Hematopoietic multipotent progenitor cell treated with erythropoietin and hydrocortisone succinate and interleukin-3 and kit ligand, for 15 days (in vitro differentiated cells): ENCODE data around the gene RPS6KB1.
A peak's percentile ranks its signal among the peaks of the same experiment; 100 is the strongest.
"Not testable (repeated sequence)": the region's sequence is repeated elsewhere in the genome, so short reads cannot be mapped to it uniquely, and the experiment has no call there.

Source experiments
- DNase-seq: peaks from one replicate; pipeline ENCODE4 v3.0.0-alpha.2; 2015; ENCODE audit warnings: low spot score

RPS6KB1 gene

DNA sequence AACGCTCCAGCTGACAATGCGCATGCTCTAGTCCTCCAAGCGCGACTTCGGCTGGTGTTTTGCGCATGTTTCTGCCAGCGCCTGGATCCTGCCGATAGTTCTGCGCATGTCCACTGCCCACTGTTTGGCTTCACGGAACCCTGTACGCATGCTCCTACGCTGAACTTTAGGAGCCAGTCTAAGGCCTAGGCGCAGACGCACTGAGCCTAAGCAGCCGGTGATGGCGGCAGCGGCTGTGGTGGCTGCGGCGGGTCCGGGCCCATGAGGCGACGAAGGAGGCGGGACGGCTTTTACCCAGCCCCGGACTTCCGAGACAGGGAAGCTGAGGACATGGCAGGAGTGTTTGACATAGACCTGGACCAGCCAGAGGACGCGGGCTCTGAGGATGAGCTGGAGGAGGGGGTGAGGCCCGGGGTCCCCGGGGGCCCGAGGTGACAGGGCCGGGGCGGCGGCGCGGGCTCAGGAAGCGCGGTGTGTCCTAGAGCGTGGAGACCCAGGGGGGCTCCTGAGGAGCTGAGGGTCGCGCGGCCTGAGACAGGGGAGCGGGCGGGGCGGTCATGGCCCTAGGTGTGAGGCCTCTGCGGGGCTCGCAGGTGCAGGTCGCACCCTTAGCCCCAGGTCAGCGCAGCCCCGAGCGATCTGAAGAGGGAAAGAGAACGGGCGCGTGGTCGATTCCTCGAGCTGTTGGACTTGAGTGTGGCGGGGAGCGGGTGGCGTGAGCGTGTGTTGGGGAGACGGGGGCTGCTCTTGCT, at the start of gene RPS6KB1, which contains the start of gene TUBD1:
RPS6KB1 (plus strand) TSS at position 198 of the 752 bp plus-strand sequence; CDS start at position 262, 64 bp downstream.
TUBD1 (minus strand) TSS at position 20 of the 752 bp plus-strand sequence. CDS start 1,941 bp downstream, outside the sequence.
- peak; percentile 99 for DNase-seq

DNA sequence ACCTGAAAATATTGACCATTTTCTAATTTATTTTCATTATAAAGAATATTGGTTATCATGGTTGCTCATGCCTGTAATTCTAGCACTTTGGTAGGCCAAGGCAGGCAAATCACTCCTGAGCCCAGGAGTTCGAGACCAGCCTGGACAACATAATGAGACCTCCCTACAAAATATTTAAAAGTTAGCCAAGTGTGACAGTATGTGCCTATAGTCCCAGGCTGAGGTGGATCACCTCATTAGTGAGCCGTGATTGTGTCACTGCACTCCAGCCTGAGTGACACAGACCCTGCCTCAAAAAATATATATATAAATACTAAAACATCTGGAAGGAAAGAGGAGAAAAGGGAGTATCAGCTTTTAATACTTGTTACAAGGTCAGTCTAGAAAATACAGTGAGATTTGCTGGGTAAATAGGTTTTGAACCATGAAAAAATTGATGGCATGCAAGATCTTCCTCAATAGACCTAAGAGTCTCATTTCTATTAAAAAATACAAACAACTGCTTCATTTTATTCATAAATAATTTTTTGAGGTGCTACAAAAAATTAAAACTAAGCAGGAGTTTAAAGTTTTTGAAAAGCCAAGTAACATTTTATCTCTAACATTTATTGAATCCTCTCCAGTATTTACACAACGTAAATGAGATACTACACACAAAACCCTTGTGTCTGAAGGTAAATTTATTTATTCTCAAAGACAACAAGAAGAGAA, 47.9 kb upstream of the RPS6KB1 start:
- no peak for DNase-seq

DNA sequence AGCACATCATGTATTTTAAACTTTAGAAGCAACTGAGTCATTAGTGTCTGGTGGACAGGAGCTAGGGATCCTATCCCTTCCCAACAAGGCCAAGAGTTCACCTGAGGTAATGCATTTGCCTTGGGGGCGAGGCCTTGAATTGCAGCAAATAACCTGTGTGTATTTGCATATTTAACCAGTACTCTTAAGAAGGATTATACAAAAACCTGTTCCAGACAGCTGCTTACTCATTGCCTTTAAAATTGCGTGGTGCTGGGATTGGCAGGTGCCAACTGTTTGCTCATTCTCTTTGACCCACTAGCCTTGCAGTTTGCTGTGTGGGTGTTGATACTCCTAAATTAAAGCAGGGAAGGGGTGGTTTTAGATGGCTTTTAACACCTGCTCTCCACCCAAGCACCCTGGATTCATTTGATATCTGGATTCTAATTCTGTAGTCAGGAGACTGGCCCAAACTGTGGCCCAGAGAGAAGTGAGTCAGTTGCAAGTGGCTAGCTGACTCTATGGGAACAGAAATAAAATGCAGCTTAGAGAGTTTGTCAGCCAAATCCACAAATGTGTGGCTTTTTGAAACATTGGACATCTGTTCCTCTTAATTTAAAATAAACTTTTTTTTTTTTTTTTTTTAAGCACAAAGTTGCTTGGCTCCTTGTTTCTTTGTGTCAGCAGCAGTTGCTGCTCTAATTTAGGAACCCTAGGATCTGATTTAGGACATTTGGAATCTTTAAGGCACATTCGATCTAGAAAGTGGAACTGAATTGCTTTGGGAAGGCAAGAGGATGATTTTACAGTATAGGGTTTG, 47.1 kb upstream of the RPS6KB1 start:
- no peak for DNase-seq

DNA sequence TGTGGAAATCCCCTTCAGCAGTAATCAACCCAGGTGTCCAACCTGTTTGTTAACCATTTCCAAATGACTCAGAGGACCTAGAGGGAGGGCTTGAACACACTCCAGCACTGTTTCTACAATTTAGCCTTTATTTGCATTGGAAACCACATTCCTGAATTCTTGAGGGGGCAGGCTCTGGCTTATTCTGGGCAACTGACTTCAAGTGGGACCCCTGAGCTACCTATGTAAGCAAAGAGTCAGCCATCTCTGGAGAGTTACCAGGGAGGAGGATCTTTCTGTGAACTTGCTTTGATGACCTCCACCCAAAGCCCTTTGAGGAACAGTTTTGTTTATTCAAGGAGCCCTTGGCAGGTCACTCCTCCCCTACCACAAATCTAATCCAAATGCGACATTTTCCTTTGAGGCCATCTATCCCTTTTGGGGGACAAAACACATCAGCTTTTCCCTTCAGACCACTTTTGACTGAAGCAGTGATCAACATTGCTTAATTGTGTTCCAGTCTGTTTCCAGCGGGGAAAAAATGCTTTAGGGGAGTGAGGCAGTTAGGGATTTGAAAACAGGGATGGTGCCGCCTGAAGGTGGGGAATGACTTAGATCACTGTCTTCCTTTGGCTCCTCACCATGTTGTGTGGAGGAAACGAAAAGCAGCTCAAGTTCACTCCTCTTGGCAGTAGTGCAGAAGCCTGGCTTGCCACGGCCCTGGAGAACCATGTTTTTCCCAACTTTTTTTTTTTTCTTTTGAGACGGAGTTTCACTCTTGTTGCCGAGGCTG, 46.3 kb upstream of the RPS6KB1 start:
- DNase-seq: no peak

- no peak for DNase-seq
Measured at GRCh38 chr17:59848385-59848668, 44.6 kb upstream of the RPS6KB1 start.

- DNase-seq: no peak
Measured at GRCh38 chr17:59848778-59849177, 44.1 kb upstream of the RPS6KB1 start.

GRCh38 chr17:59850311-59850710, 42.6 kb upstream of the RPS6KB1 start:
- DNase-seq: not testable (repeated sequence)

- no peak for DNase-seq
Measured at GRCh38 chr17:59851439-59852375, 41.2 kb upstream of the RPS6KB1 start.

DNA sequence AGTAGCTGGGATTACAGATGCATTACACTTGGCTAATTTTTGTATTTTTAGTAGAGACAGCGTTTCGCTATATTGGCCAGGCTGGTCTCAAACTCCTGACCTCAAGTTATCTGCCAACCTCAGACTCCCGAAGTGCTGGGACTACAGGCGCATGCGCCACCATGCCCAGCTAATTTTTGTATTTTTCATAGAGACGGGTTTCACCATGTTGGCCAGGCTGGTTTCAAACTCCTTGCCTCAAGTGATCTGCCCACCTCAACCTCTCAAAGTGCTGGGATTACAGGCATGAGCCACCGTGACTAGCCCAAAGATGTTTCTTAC, 40.1 kb upstream of the RPS6KB1 start:
- not testable (repeated sequence) for DNase-seq

GRCh38 chr17:59853168-59853918, 39.6 kb upstream of the RPS6KB1 start:
- no peak for DNase-seq

DNA sequence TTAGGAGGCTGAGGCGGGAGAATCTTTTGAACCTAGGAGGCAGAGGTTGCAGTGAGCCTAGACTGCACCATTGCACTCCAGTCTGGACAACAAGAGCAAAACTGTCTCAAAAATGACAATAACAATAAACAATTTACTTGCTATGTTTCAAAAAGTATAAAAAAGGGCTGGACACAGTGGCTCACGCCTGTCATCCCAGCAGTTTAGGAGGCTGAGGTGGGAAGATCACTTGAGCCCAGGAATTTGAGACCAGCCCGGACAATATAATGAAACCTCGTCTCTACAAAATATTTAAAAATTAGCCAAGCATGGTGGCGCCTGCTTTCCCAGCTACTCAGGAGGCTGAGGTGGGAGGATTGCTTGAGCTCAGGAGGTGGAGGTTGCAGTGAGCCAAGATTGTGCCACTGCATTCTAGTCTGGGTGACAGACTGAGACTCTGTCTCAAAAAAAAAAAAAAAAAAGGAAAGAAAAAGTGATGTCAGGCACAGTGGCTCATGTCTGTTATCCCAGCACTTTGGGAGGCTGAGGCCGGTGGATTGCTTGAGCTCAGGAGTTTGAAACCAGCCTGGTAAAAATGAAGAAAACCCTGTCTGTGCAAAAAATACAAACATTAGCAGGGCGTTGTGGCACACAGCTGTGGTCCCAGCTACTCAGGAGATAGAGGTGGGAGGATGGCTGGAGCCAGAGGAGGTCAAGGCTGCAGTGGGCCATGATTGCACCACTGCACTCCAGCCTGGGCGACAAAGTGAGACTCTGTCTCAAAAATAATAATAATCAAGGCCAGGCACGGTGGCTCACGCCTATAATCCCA, 38.8 kb upstream of the RPS6KB1 start:
- not testable (repeated sequence) for DNase-seq

GRCh38 chr17:59856859-59857794, 35.8 kb upstream of the RPS6KB1 start:
- DNase-seq: no peak

DNA sequence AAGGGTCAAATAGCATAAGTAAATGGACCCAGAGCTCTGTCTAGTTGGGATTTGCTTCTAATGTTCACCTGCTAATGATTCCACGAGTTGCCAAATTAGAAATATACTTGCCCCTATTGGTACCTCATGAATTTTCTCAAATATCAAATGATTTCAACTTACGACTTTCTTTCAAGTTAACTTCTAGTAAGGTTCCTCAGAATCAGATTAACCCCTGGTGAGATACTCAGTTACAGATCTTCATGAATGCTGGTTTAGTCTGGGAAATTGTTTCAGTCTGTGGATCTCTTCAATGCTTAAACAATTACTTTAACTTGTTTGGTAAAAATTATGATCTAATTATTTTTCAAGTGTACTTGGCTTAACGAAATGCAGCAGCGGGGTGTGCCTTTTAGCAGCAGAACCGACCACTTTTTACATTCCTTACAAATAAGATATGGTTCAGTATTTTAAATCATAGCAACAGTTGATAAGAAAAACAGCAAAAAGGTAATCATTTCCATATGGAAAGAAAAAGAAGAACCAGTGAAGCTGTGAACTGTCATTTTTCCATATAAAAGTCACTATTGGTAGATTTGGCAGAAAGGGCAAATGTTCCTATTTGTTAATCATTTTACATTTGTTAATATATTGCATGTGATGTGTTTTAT, 34.6 kb upstream of the RPS6KB1 start:
- no peak for DNase-seq

GRCh38 chr17:59858932-59859331, 34.0 kb upstream of the RPS6KB1 start:
- DNase-seq: no peak

- DNase-seq: peak; percentile 50
Measured at GRCh38 chr17:59859444-59860025, 33.4 kb upstream of the RPS6KB1 start.

DNA sequence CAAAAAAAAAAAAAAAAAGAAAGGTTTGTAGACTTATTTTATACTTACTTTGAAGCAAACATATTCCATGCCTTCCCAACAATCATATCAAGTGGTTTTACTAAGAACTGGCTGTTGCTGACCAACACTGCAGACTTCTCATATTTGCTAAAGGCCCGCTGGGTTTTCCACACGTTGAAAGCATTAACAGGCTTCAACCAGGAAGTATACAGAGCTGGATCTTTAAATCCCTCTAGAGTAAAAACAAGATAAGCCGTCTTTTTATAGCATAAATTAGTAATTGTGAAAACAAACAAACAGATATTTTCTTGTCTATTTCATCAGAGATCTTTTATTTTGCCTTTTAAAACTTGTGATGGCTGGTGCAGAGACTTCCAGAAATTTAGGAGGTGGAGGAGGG, 29.3 kb upstream of the RPS6KB1 start:
- no peak for DNase-seq

DNA sequence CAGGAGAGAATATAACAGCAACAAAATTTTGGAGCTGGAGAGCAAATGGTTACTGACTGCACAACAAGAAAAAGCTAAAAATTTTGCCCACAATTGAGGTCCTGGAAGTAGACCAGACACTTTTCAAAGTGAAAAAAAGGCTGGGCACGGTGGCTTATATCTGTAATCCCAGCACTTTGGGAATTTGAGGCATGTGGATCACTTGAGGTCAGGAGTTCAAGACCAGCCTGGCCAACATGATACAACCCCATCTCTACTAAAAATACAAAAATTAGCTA, 23.0 kb upstream of the RPS6KB1 start:
- DNase-seq: no peak

DNA sequence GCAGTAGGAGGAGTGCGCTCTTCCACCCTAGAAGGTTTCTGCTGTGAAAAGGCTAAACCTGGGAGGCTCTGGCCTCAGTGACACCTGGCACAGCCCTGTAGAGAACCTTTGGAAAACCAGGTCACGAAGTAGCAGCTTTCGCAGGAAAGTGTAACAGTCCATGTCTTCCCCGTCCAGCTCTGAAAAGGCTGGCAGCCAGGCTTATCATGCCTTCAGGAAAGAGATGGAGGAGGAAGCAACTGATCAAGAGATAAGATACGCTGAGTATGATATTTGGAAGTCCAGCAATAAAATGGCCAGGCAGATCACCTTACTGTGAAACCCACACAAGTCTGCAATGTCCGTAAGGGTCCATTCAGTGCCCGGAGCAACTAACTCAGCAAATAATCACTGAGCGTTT, 22.4 kb upstream of the RPS6KB1 start:
- DNase-seq: no peak
